Measurements from ENCODE around the gene GPR179.

The GPR179 gene

GRCh38 chr17:38358586-38359513, 15.1 kb upstream of the GPR179 start:
- Histone ChIP-seq H3K27ac (ENCODE audit: low read depth, low read length) (no peak overlapping the region), H3K79me2 (ENCODE audit: control insufficient read depth, low read length) (peaks cover 48% of the 10 kb centered on the region), H3K9me3 (ENCODE audit: control insufficient read depth, insufficient read depth, low read length) (no peaks in the 10 kb centered on the region), H3K27me3 (ENCODE audit: control insufficient read depth, low read length) (no peaks in the 10 kb centered on the region), H3K9me2 (replicated peaks; ENCODE audit: control insufficient read depth, low read length) (no peaks in the 10 kb centered on the region), H3K4me3 (ENCODE audit: low read length) (no peak overlapping the region), H3K4me1 (ENCODE audit: control insufficient read depth, low read length) (peaks cover 17% of the 10 kb centered on the region), H4K20me1 (ENCODE audit: control insufficient read depth, insufficient read depth, low read depth, low read length) (no peaks in the 10 kb centered on the region; the same call in 1 of the 2 replicates), H3F3A (ENCODE audit: control insufficient read depth, insufficient read depth) (no peaks in the 10 kb centered on the region), H3K36me3 (ENCODE audit: control insufficient read depth, low read length) (peaks cover 3% of the 10 kb centered on the region; the same call in 1 of the 2 replicates), H3K4me2 (ENCODE audit: low read length) (no peak overlapping the region)
- TF ChIP-seq EZH2phosphoT487 (IDR thresholded peaks at IDR 0.05; ENCODE audit: borderline replicate concordance, low read length) (no peak), CTCF (IDR thresholded peaks at IDR 0.05; ENCODE audit: low read depth, low read length, poor library complexity, severe bottlenecking) (no peak)

- Histone ChIP-seq H3K9me2 (replicated peaks; ENCODE audit: control insufficient read depth, low read length) (no peaks in the 10 kb centered on the region), H3K4me1 (ENCODE audit: control insufficient read depth, low read length) (peaks cover 30% of the 10 kb centered on the region), H3K79me2 (ENCODE audit: control insufficient read depth, low read length) (peaks cover 60% of the 10 kb centered on the region), H4K20me1 (ENCODE audit: control insufficient read depth, insufficient read depth, low read depth, low read length) (peaks cover 5% of the 10 kb centered on the region), H3F3A (ENCODE audit: control insufficient read depth, insufficient read depth) (no peaks in the 10 kb centered on the region), H3K27me3 (ENCODE audit: control insufficient read depth, low read length) (no peaks in the 10 kb centered on the region), H3K4me3 (ENCODE audit: low read length) (no peak overlapping the region), H3K36me3 (ENCODE audit: control insufficient read depth, low read length) (peaks cover 3% of the 10 kb centered on the region; the same call in 1 of the 2 replicates), H3K4me2 (ENCODE audit: low read length) (no peak overlapping the region), H3K27ac (ENCODE audit: low read depth, low read length) (no peak overlapping the region), H3K9me3 (ENCODE audit: control insufficient read depth, insufficient read depth, low read length) (no peaks in the 10 kb centered on the region)
- no peak for TF ChIP-seq EZH2phosphoT487 (IDR thresholded peaks at IDR 0.05; ENCODE audit: borderline replicate concordance, low read length)
- no peak for TF ChIP-seq CTCF (IDR thresholded peaks at IDR 0.05; ENCODE audit: low read depth, low read length, poor library complexity, severe bottlenecking)
Measured at GRCh38 chr17:38357486-38358123, 13.8 kb upstream of the GPR179 start.

GRCh38 chr17:38355251-38355650, 11.5 kb upstream of the GPR179 start:
- H3K4me3 ChIP-seq (ENCODE audit: low read length), result no peak overlapping the region; the same call in 1 of the 2 replicates
- no peaks in the 10 kb centered on the region for H3F3A ChIP-seq (ENCODE audit: control insufficient read depth, insufficient read depth)
- H3K36me3 ChIP-seq (ENCODE audit: control insufficient read depth, low read length), result no peaks in the 10 kb centered on the region
- H3K9me3 ChIP-seq (ENCODE audit: control insufficient read depth, insufficient read depth, low read length), result no peaks in the 10 kb centered on the region
- no peaks in the 10 kb centered on the region for H3K27me3 ChIP-seq (ENCODE audit: control insufficient read depth, low read length)
- H3K79me2 ChIP-seq (ENCODE audit: control insufficient read depth, low read length), result peaks cover 67% of the 10 kb centered on the region
- TF ChIP-seq EZH2phosphoT487 (IDR thresholded peaks at IDR 0.05; ENCODE audit: borderline replicate concordance, low read length) (no peak), CTCF (IDR thresholded peaks at IDR 0.05; ENCODE audit: low read depth, low read length, poor library complexity, severe bottlenecking) (no peak)
- peak overlapping the region; percentile 79; the same call in 1 of the 2 replicates for H3K4me2 ChIP-seq (ENCODE audit: low read length)
- no peak overlapping the region for H3K27ac ChIP-seq (ENCODE audit: low read depth, low read length)
- peaks cover 5% of the 10 kb centered on the region for H4K20me1 ChIP-seq (ENCODE audit: control insufficient read depth, insufficient read depth, low read depth, low read length)
- no peaks in the 10 kb centered on the region for H3K9me2 ChIP-seq (replicated peaks; ENCODE audit: control insufficient read depth, low read length)
- H3K4me1 ChIP-seq (ENCODE audit: control insufficient read depth, low read length), result peaks cover 38% of the 10 kb centered on the region
